SHP77 (cell line): ENCODE data around the gene NR2E1.

Experiments used
- DNase-seq, 2 experiments: peaks; one replicate each; lab custom pipeline; 2025; lab: John Stamatoyannopoulos, UW

Gene NR2E1

GRCh38 chr6:108156180-108156937, 9.5 kb upstream of the NR2E1 start:
- no peak for DNase-seq

GRCh38 chr6:108156938-108157233, 8.9 kb upstream of the NR2E1 start:
- DNase-seq, result no peak

GRCh38 chr6:108157234-108157980, 8.4 kb upstream of the NR2E1 start:
- DNase-seq, result no peak

GRCh38 chr6:108157981-108158525, 7.8 kb upstream of the NR2E1 start:
- DNase-seq, result no peak

GRCh38 chr6:108159981-108160380, 5.8 kb upstream of the NR2E1 start:
- DNase-seq, result no peak

GRCh38 chr6:108161724-108162282, 4.0 kb upstream of the NR2E1 start:
- no peak for DNase-seq

- DNase-seq, result peak in 1 of 2 experiments; percentile 5
These were observed 2.6 kb upstream of the NR2E1 start for GRCh38 chr6:108163267-108163643.

- no peak for DNase-seq
These were observed 1.9 kb upstream of the NR2E1 start for GRCh38 chr6:108163644-108164542.

GRCh38 chr6:108164543-108164814, 1.3 kb upstream of the NR2E1 start:
- no peak for DNase-seq

GRCh38 chr6:108164815-108165706, 761 bp upstream of the NR2E1 start:
- no peak for DNase-seq

- no peak for DNase-seq
These were observed 1.0 kb downstream of the NR2E1 start for GRCh38 chr6:108166664-108167448.

GRCh38 chr6:108167449-108168089, 1.7 kb downstream of the NR2E1 start:
- no peak for DNase-seq

GRCh38 chr6:108168090-108168463, 2.3 kb downstream of the NR2E1 start:
- DNase-seq, result no peak

- DNase-seq, result no peak
These were observed 3.0 kb downstream of the NR2E1 start for GRCh38 chr6:108168501-108169463.

- no peak for DNase-seq
These were observed 3.9 kb downstream of the NR2E1 start for GRCh38 chr6:108169464-108170331.

- no peak for DNase-seq
These were observed 4.8 kb downstream of the NR2E1 start for GRCh38 chr6:108170332-108171290.
